ENCODE results near the gene ZNF879.

DNA sequence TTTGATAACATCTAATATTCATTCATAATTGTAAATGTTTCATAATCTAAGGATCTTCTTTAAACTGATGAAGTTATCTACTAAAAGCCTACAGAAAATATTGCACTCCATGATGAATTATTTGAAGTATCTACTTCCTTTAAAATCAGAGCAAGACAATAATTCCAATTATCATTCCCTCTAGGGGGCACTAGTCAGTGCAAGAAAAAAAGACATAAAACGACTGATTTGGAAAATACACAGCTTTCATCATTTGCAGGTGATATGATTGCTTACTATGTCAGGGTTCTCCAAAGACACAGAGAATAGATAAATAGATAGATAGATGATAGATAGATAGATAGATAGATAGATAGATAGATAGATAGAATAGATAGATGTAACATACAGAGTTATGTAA lies 14.9 kb upstream of the ZNF879 start:
- TF ChIP-seq, protein P1, sequence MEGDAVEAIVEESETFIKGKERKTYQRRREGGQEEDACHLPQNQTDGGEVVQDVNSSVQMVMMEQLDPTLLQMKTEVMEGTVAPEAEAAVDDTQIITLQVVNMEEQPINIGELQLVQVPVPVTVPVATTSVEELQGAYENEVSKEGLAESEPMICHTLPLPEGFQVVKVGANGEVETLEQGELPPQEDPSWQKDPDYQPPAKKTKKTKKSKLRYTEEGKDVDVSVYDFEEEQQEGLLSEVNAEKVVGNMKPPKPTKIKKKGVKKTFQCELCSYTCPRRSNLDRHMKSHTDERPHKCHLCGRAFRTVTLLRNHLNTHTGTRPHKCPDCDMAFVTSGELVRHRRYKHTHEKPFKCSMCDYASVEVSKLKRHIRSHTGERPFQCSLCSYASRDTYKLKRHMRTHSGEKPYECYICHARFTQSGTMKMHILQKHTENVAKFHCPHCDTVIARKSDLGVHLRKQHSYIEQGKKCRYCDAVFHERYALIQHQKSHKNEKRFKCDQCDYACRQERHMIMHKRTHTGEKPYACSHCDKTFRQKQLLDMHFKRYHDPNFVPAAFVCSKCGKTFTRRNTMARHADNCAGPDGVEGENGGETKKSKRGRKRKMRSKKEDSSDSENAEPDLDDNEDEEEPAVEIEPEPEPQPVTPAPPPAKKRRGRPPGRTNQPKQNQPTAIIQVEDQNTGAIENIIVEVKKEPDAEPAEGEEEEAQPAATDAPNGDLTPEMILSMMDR (IDR thresholded peaks at IDR 0.05), result peak in 1 of 5 experiments; percentile 8
- TF ChIP-seq POLR2AphosphoS5 (IDR thresholded peaks at IDR 0.05) (no peak), EP300 (IDR thresholded peaks at IDR 0.05; ENCODE audit: low read depth) (no peak)

Measured in transverse colon (tissue), 4 donors.